Activated naive CD8-positive, alpha-beta T cell treated with anti-CD3 and anti-CD28 coated beads, Interleukin-2, amount 10 ng/mL, durations not matched to agents 7 days and 5 days (primary cell): ENCODE data around the gene GAS5. TPM values are rescaled to one million over a fixed set of nuclear protein-coding genes. Genes with fewer than 3 reads are reported as not detected.
A peak's percentile ranks its signal among the peaks of the same experiment; 100 is the strongest.
"Not testable (repeated sequence)": the region's sequence is repeated elsewhere in the genome, so short reads cannot be mapped to it uniquely, and the experiment has no call there.

Source experiments
- ATAC-seq: fragments of 150-1000 bp; cut with Tn5 transposase; one replicate; pipeline ENCODE4 v1.10.0; 2021; ENCODE audit warnings: low read depth, moderate library complexity
- POLR2A ChIA-PET: fragments of 350-600 bp; sonication (Branson Sonifier 250); formaldehyde crosslinking; loops from one replicate; lab custom pipeline; 2021; ENCODE audit warnings: antibody characterized with exemption; lab: Charles Lee
- DNase-seq: peaks from one replicate; pipeline ENCODE4 v3.0.0; 2021
- H3K27ac Mint-ChIP-seq: one replicate; pipeline ENCODE4 v1.8.0; 2022; ENCODE audit warnings: mild to moderate bottlenecking, mixed read lengths
- H3K27me3 Mint-ChIP-seq: one replicate; pipeline ENCODE4 v1.8.0; 2022; ENCODE audit warnings: mild to moderate bottlenecking, moderate library complexity, mixed read lengths
- H3K36me3 Mint-ChIP-seq: one replicate; pipeline ENCODE4 v1.8.0; 2021; ENCODE audit warnings: mild to moderate bottlenecking, mixed read lengths
- H3K4me1 Mint-ChIP-seq: one replicate; pipeline ENCODE4 v1.8.0; 2021; ENCODE audit warnings: mixed read lengths
- H3K4me3 Mint-ChIP-seq: one replicate; pipeline ENCODE4 v1.8.0; 2022; ENCODE audit warnings: mild to moderate bottlenecking, moderate library complexity, mixed read lengths
- H3K9me3 Mint-ChIP-seq: one replicate; pipeline ENCODE4 v1.8.0; 2021; ENCODE audit warnings: mixed read lengths
- total RNA-seq, 2 experiments: library from RNA; stranded (reverse); gene quantifications; one replicate each; pipeline ENCODE4 v1.2.3, GENCODE V29; 2021

GAS5 gene
- total RNA-seq, 2 experiments from 2014 or later, result 421 to 434 TPM

GRCh38 chr1:173866413-173867115, 1.2 kb downstream of the GAS5 start:
- ATAC-seq (no peak), DNase-seq (no peak)
- POLR2A ChIA-PET, result interaction anchor here (2.6 kb wide), 1 partner anchor 43 kb away, joined by 10 read pairs; the partner anchor contains the start of genes CENPL and DARS2
- Mint-ChIP-seq H3K27me3 (no peaks in the 10 kb centered on the region), H3K4me3 (peak overlapping the region; percentile 97), H3K27ac (peak overlapping the region; percentile 95), H3K36me3 (peaks cover 49% of the 10 kb centered on the region), H3K9me3 (no peaks in the 10 kb centered on the region), H3K4me1 (peaks cover 58% of the 10 kb centered on the region)

- H3K36me3 Mint-ChIP-seq, result peaks cover 41% of the 10 kb centered on the region
- H3K9me3 Mint-ChIP-seq, result no peaks in the 10 kb centered on the region
- no peaks in the 10 kb centered on the region for H3K27me3 Mint-ChIP-seq
- H3K27ac Mint-ChIP-seq, result peak overlapping the region; percentile 95
- DNase-seq (no peak), ATAC-seq (no peak)
- peaks cover 49% of the 10 kb centered on the region for H3K4me1 Mint-ChIP-seq
- H3K4me3 Mint-ChIP-seq, result peak overlapping the region; percentile 97
- POLR2A ChIA-PET, result interaction anchor here (0.6 to 2.6 kb wide), 2 partner anchors 21 to 42 kb away, joined by 4 to 10 read pairs; partner anchors contain the start of genes CENPL and DARS2
Measured at GRCh38 chr1:173865468-173866164, 2.2 kb downstream of the GAS5 start.

GRCh38 chr1:173864179-173864867, 3.5 kb downstream of the GAS5 start:
- POLR2A ChIA-PET, result interaction anchor here (0.6 to 2.6 kb wide), 3 partner anchors 26 to 97 kb away, joined by 3 to 10 read pairs (median 3); partner anchors contain the start of genes CENPL and DARS2
- Mint-ChIP-seq H3K36me3 (peaks cover 39% of the 10 kb centered on the region), H3K27me3 (no peaks in the 10 kb centered on the region), H3K27ac (peak overlapping the region; percentile 65), H3K4me3 (peak overlapping the region; percentile 97), H3K4me1 (peaks cover 42% of the 10 kb centered on the region), H3K9me3 (no peaks in the 10 kb centered on the region)
- no peak for ATAC-seq
- no peak for DNase-seq

GRCh38 chr1:173863224-173864161, 4.3 kb downstream of the GAS5 start:
- no peaks in the 10 kb centered on the region for H3K9me3 Mint-ChIP-seq
- peaks cover 40% of the 10 kb centered on the region for H3K4me1 Mint-ChIP-seq
- no peaks in the 10 kb centered on the region for H3K27me3 Mint-ChIP-seq
- peak overlapping the region; percentile 97 for H3K4me3 Mint-ChIP-seq
- H3K36me3 Mint-ChIP-seq, result peaks cover 39% of the 10 kb centered on the region
- DNase-seq (no peak), ATAC-seq (no peak)
- POLR2A ChIA-PET, result no interaction called here
- peak overlapping the region; percentile 65 for H3K27ac Mint-ChIP-seq

DNA sequence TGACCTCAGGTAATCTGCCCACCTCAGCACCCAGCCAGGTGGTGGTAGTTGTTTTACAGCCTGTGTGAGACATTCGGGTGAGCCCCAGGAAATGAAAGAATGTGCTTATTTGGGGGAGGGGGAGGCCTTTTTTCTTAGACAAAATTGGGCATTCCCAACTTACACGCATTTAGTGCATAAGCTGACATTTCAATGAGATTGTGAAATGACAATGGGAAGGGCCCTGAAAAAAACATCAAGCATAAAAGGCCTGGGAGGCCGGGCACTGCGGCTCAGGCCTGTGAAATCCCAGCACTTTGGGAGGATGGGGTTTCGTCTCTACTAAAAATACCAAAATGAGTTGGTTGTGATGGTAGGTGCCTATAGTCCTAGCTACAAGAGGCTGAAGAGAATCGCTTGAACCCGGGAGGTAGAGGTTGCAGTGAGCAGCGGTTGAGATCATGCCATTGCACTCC, 5.0 kb downstream of the GAS5 start:
- no peaks in the 10 kb centered on the region for H3K9me3 Mint-ChIP-seq
- ATAC-seq (no peak), DNase-seq (no peak)
- peaks cover 39% of the 10 kb centered on the region for H3K36me3 Mint-ChIP-seq
- peak overlapping the region; percentile 40 for H3K4me3 Mint-ChIP-seq
- H3K27me3 Mint-ChIP-seq, result no peaks in the 10 kb centered on the region
- H3K27ac Mint-ChIP-seq, result peak overlapping the region; percentile 21
- H3K4me1 Mint-ChIP-seq, result peaks cover 40% of the 10 kb centered on the region
- POLR2A ChIA-PET, result no interaction called here

- Mint-ChIP-seq H3K4me1 (peaks cover 40% of the 10 kb centered on the region), H3K4me3 (peak overlapping the region; percentile 40), H3K36me3 (peaks cover 39% of the 10 kb centered on the region), H3K27ac (peak overlapping the region; percentile 21)
- not testable (repeated sequence) for H3K9me3 Mint-ChIP-seq, ATAC-seq, H3K27me3 Mint-ChIP-seq, DNase-seq
- POLR2A ChIA-PET, result interaction anchor here (0.7 kb wide), 1 partner anchor 292 kb away, joined by 3 read pairs; no protein-coding TSS in a partner anchor
Measured at GRCh38 chr1:173862146-173862768, 5.5 kb downstream of the GAS5 start.

DNA sequence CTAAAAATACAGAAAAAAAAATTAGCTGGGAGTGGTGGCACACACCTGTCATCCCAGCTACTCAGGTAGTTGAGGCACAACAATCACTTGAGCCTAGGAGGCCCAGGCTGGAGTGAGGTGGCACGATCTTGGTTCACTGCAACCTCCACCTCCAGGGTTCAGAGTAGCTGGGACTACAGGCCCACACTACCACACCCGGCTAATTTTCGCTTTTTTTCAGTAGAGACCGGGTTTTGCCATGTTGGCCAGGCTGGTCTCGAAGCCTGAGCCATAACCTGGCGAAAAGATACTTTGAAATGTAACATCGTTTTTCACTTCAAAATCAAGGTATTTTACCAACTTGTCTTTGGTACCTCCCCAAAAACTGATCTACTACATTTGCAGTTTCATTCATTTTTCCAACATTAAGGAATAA, 6.1 kb downstream of the GAS5 start:
- Mint-ChIP-seq H3K9me3 (no peaks in the 10 kb centered on the region), H3K27me3 (no peaks in the 10 kb centered on the region), H3K4me3 (no peak overlapping the region), H3K27ac (peak overlapping the region; percentile 1), H3K4me1 (peaks cover 38% of the 10 kb centered on the region), H3K36me3 (peaks cover 34% of the 10 kb centered on the region)
- DNase-seq, result no peak
- POLR2A ChIA-PET, result interaction anchor here (0.6 to 0.7 kb wide), 2 partner anchors 293 to 333 kb away, joined by 3 to 5 read pairs; no protein-coding TSS in a partner anchor
- no peak for ATAC-seq

GRCh38 chr1:173860065-173860464, 7.7 kb downstream of the GAS5 start:
- DNase-seq (no peak), ATAC-seq (no peak)
- no peaks in the 10 kb centered on the region for H3K27me3 Mint-ChIP-seq
- H3K36me3 Mint-ChIP-seq, result peaks cover 25% of the 10 kb centered on the region
- POLR2A ChIA-PET, result no interaction called here
- H3K9me3 Mint-ChIP-seq, result no peaks in the 10 kb centered on the region
- peaks cover 23% of the 10 kb centered on the region for H3K4me1 Mint-ChIP-seq
- no peak overlapping the region for H3K27ac Mint-ChIP-seq
- H3K4me3 Mint-ChIP-seq, result no peak overlapping the region

- POLR2A ChIA-PET, result not testable (repeated sequence)
Measured at GRCh38 chr1:173859547-173859946, 8.2 kb downstream of the GAS5 start.

GRCh38 chr1:173857363-173857917, 10.3 kb downstream of the GAS5 start:
- ATAC-seq (no peak), DNase-seq (no peak)
- H3K27me3 Mint-ChIP-seq, result no peaks in the 10 kb centered on the region
- H3K9me3 Mint-ChIP-seq, result no peaks in the 10 kb centered on the region
- peaks cover 19% of the 10 kb centered on the region for H3K36me3 Mint-ChIP-seq
- POLR2A ChIA-PET, result no interaction called here
- H3K4me1 Mint-ChIP-seq, result peaks cover 6% of the 10 kb centered on the region
- no peak overlapping the region for H3K4me3 Mint-ChIP-seq
- peak overlapping the region; percentile 37 for H3K27ac Mint-ChIP-seq

More at GRCh38 chr1:173859547-173859946, 8.2 kb downstream of the GAS5 start:
- H3K4me3 Mint-ChIP-seq, H3K27ac Mint-ChIP-seq, H3K9me3 Mint-ChIP-seq, DNase-seq, H3K27me3 Mint-ChIP-seq, ATAC-seq: not testable (repeated sequence)
- H3K36me3 Mint-ChIP-seq, result peaks cover 25% of the 10 kb centered on the region
- H3K4me1 Mint-ChIP-seq, result peaks cover 20% of the 10 kb centered on the region

- peaks cover 4% of the 10 kb centered on the region for H3K4me1 Mint-ChIP-seq
- DNase-seq (no peak), ATAC-seq (no peak)
- POLR2A ChIA-PET, result no interaction called here
- no peak overlapping the region for H3K27ac Mint-ChIP-seq
- H3K36me3 Mint-ChIP-seq, result peaks cover 19% of the 10 kb centered on the region
- H3K4me3 Mint-ChIP-seq, result no peak overlapping the region
- H3K9me3 Mint-ChIP-seq, result no peaks in the 10 kb centered on the region
- no peaks in the 10 kb centered on the region for H3K27me3 Mint-ChIP-seq
Measured at GRCh38 chr1:173856903-173857302, 10.9 kb downstream of the GAS5 start.

- peaks cover 19% of the 10 kb centered on the region for H3K36me3 Mint-ChIP-seq
- H3K4me1 Mint-ChIP-seq, result peaks cover 4% of the 10 kb centered on the region
- peak overlapping the region; percentile 57 for H3K27ac Mint-ChIP-seq
- ATAC-seq, result no peak
- POLR2A ChIA-PET, result no interaction called here
- H3K9me3 Mint-ChIP-seq, result no peaks in the 10 kb centered on the region
- H3K27me3 Mint-ChIP-seq, result no peaks in the 10 kb centered on the region
- H3K4me3 Mint-ChIP-seq, result no peak overlapping the region
- no peak for DNase-seq
Measured at GRCh38 chr1:173856014-173856413, 11.8 kb downstream of the GAS5 start.
